ENCODE measurements around the gene SGK1.

The SGK1 gene

GRCh38 chr6:134317471-134318131 lies at the start of gene SGK1:
Gene SGK1, minus strand, starts transcription at chr6:134318112. Its CDS starts 652 bp downstream, at chr6:134317460.
- no peak for DNase-seq (ENCODE audit: low read depth, low spot score)

DNA sequence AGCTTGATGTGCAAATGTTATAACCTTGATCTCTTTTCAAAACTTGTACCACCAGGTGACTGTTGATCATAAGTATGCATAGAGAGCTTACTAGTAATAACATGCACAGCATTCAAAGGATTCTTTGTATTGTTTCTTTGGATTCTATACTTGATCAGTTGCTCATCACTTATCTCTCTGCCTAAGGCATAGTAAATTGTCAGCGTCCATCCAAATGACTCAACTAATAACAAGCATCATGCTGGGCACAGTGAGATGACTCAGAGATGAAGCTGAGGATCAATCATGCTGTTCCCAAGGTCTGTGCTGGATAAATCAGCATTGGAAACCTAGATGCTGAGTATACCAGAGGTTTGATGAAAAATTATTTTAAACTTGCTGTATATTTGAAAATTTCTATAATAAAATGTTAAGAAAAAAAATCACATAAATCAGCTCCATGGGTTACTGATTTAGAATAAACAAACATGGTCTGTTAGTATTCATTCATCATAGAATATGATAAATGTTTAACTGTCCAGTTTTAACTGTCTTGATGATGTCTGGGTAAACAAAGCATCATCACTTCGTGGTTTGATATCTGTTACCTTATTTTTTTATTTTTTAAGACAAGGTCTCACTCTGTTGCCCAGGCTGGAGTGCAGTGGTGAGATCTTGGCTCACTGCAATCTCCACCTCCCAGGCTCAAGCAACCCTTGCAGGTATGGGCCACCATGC lies 45.6 kb upstream of the SGK1 start:
- DNase-seq (ENCODE audit: low read depth, low spot score), result no peak

DNA sequence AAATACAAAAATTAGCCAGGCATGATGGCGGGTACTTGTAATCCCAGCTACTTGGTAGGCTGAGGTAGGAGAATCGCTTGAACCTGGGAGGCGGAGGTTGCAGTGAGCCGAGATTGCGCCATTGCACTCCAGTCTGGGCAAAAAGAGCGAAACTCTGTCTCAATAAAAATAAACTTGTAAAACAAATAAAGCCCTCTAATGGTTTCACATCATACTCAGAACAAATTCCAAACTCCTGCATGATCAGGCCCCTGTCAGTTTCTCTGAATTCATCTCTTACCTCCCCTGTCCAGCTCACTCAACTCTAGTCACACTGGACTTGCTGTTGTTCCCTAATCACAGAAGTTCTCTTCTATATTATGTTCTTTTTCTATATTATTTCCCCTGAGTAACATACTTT lies 43.1 kb upstream of the SGK1 start:
- DNase-seq (ENCODE audit: low read depth, low spot score), result no peak

DNA sequence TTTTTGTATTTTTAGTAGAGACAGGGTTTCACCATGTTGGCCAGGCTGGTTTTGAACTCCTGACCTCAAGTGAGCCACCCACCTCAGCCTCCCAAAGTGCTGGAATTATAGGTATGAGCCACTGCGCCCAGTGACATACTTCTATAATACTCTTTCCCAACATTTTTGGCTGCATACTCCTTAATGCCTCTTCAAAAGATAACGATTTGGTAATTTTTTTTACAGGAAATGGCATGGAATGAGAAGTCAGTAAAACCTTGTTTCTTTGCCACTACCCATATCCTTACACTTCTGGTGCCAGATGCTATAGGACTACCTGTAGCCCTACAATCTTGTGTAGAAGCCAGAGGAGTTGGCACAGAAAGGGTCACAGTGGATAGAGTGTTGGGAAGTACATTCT lies 41.4 kb upstream of the SGK1 start:
- no peak for DNase-seq (ENCODE audit: low read depth, low spot score)

GRCh38 chr6:134358320-134358719 lies 40.4 kb upstream of the SGK1 start:
- DNase-seq (ENCODE audit: low read depth, low spot score), result no peak

GRCh38 chr6:134357022-134357487 lies 39.1 kb upstream of the SGK1 start:
- DNase-seq (ENCODE audit: low read depth, low spot score), result no peak

GRCh38 chr6:134356405-134356804 lies 38.5 kb upstream of the SGK1 start:
- DNase-seq (ENCODE audit: low read depth, low spot score), result no peak

DNA sequence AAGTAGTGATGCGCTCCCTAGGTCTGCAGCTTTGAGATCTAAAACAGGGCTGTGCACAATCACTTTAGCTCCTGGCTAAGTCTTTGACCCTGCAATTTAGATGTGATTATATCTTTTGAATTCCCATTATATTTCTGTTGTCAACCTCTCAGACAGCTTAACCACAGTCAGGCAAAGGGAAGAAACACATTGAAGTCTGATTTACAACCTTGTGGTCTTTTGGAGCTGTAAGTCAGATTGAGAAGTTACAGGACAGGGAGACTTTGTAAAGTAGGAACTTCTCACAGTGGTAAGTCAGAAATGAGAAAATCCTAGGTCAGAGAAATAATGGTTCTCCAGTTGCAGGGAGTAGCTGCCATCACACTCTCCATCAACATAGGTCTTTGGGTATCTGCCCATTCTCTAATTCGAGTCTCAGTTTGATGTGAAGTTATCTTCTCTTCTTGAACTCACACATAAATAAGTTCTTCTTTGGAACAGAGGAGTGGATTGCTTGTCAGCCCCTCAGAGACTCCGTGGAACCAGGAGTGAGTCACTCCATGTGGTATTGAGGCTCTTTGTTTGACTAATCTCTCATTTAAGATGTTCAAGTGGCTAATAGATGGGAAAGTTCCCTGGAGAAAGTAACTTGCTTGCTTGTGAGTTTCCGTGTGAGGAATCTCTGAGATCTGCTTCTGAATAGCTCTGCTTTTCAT lies 35.0 kb upstream of the SGK1 start:
- no peak for DNase-seq (ENCODE audit: low read depth, low spot score)

- no peak for DNase-seq (ENCODE audit: low read depth, low spot score)
Measured at GRCh38 chr6:134351615-134352474, 33.9 kb upstream of the SGK1 start.

- DNase-seq (ENCODE audit: low read depth, low spot score), result no peak
Measured at GRCh38 chr6:134347885-134348805, 30.2 kb upstream of the SGK1 start.

- DNase-seq (ENCODE audit: low read depth, low spot score), result no peak
Measured at GRCh38 chr6:134346932-134347545, 29.1 kb upstream of the SGK1 start.

DNA sequence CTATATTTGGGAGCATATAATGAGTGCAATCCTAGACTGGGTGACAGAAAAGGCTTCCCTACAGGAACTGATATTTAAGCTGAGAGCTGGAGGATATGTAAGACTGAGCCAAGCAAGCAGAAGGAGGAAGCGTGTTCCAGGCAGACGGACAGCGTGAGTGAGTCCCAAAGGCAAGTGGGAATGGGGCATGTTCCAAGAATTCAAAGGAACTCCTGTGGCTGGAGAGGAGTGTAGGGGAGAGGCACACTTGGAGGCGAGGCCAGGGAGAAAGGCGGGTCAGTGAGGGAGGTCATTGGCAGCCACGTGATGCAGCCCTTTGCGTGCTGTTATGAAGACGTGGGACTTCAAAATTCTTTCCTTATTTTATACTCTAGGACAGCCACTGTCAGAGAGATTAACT lies 27.9 kb upstream of the SGK1 start:
- DNase-seq (ENCODE audit: low read depth, low spot score), result no peak

DNA sequence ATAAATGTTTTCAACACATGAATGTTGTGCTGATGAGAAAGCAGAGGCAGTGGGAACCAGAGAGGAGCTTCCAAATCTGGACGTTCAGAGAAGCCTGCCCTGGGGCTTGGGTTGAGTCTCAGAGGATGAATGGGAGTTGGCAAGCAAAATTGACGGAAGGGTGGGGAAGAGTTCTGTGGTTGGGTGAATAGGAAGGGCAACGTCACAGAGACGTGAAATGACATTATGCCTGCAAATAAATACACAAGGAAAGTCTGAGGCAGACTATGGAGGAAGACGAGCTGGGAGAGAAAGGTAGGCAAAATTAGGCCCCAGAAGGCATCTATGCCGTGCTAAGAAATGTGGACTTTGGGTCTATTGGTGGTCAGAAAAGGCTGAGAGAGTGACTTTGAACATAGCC lies 25.2 kb upstream of the SGK1 start:
- no peak for DNase-seq (ENCODE audit: low read depth, low spot score)

DNA sequence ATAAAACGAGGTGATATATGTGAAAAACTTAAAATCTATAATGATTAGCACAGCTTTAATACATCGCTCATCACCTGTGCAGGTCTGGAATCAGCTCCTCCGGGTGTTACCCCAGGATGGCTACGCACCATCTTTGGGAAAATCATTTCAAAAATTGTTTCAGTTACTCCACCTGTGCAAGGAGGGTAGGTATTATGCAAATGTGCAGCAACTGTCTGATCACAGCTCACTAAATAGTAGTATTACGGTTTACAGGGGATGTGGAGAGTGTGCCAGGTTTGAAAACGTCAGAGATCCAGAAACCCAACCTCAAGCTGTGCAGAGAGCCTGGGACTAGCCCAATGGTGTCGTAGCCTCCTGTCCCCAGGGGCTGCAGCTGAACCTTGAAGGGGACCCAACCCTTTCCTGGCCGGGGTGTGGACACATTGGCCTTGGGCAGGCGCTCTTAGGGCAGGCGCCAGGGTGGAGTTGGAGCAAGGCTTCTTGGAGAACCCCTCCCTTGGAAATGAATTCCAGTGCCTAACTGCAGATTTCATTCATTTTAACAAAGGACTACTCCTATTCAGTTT lies 24.2 kb upstream of the SGK1 start:
- DNase-seq (ENCODE audit: low read depth, low spot score), result no peak

- no peak for DNase-seq (ENCODE audit: low read depth, low spot score)
Measured at GRCh38 chr6:134340179-134340975, 22.5 kb upstream of the SGK1 start.

DNA sequence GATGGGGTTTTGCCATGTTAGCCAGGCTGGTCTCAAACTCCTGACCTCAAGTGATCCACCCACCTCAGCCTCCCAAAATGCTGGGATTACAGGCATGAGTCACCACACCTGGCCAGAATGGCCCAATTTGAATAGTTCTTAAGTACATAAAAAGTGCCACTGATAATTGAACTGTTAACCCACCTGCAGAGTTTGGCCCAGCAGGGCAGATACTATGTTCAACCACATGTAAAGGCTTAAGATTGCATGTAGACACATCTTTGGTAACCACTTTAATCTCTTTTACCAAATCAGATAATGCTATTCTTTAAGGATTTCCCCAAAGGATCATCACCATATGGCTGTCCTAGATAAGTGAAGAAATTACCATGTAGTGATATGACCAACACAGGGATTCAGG lies 21.3 kb upstream of the SGK1 start:
- DNase-seq (ENCODE audit: low read depth, low spot score), result no peak

GRCh38 chr6:134331256-134331655 lies 13.3 kb upstream of the SGK1 start:
- DNase-seq (ENCODE audit: low read depth, low spot score), result no peak

DNA sequence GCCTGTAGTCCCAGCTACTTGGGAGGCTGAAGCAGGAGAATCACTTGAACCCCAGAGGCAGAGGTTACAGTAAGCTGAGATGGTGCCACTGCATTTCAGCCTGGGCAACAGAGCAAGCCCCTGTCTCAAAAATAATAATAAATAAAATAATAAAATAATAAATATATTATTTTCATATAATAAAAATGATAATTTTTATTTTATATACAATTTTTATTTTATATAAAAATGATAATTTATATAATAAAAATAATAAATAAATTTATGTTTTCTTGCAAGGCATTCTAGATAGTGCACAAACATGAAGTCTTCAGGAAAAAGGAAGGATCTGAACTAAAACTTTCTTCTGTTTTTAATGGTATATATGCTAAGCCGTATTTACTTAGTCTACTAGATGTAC lies 12.6 kb upstream of the SGK1 start:
- DNase-seq (ENCODE audit: low read depth, low spot score), result no peak

GRCh38 chr6:134328792-134329191 lies 10.9 kb upstream of the SGK1 start:
- DNase-seq (ENCODE audit: low read depth, low spot score), result no peak
